Right lobe of liver (tissue), 4 donors: Measurements from ENCODE around the gene PPME1.

Experiments
- CTCF ChIP-seq, 4 donors: fragments of 200-600 bp in 3 of 4; fragments of 450-650 bp in 1 of 4; IDR thresholded peaks; one replicate each; pipeline versions ENCODE4 v1.5.1 to v1.8.0; 2016 to 2022; ENCODE audit warnings: antibody characterized with exemption in 4 of 4, mild to moderate bottlenecking in 2 of 4
- POLR2A ChIP-seq: fragments of 450-650 bp; IDR thresholded peaks from one replicate; pipeline ENCODE4 v1.6.1; 2017; ENCODE audit warnings: antibody characterized with exemption, mild to moderate bottlenecking
- donor health status: DM: no; HTN: no; CAD: no.
- donor health status: DM: no; HTN: no; CAD: no.
- donor health status: DM: no; HTN: yes; CAD: no.

DNA sequence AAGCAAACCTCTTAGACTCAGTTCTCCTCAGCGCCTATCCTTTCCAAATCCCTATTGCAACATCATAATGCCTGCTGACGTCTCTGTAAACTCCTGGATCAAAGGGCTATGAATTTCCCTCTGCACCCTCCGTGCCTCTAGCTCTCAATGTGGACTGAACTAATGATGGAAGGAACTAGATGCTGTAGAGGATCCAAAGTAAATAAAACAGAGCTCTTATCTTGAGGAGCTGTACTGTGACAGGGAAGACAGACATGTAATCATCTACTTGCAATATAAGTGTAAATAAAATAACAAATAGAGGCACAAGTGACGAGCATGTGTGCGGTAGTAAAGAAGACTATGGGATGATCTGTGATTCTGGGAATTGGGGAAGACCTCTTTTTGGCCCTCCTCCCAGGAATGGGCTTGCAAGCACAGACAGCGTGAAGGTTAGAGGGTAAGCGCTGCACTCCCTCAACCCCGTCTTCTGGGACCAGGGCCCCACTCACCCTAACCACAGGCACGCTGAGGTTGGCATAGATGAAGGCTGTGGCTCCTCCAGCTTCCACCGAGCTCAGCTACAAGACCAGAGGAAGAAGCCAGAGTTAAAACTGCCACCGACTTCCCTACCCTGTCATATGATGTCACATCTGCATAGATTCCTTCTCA, 98.2 kb downstream of the PPME1 start:
- TF ChIP-seq POLR2A (no peak), CTCF (IDR thresholded peaks at IDR 0.05) (no peak)
